TTC549 (cell line): ENCODE data around the gene CYB5R4.

ENCODE experiments used
- FAIRE-seq: peaks from 2 replicates; lab custom pipeline; 2012; peaks lifted over from hg19 to GRCh38; lab: Jason Lieb, UNC

CYB5R4 gene

GRCh38 chr6:83985308-83985713, 125.8 kb downstream of the CYB5R4 start:
- FAIRE-seq, result no peak

GRCh38 chr6:83985715-83986114, 126.2 kb downstream of the CYB5R4 start:
- no peak for FAIRE-seq

DNA sequence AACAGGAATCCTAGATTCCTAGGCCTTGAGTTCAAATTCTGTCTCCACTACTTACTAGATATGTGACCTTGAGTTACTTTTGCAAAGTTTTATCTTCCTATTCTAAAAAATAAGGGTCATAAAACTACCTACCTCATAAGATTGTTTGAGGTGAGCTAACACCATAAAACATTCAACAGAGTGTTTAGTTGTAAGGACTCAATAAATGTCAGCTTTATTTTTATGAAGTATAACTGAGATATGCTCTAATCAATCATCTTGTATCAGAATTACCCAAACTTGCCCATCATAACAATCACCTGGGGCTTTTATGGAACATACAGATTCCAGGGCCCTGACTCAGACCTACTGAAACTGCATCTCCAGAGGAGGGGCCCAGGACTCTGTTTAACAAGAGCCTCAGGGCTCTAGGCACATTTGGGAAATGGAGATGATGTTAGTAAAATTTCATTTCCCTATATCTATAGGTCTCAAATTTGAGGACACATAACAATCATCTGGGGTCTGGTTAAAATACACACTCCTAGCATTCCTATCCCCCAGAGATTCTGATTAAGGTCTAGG, 138.6 kb downstream of the CYB5R4 start:
- no peak for FAIRE-seq

DNA sequence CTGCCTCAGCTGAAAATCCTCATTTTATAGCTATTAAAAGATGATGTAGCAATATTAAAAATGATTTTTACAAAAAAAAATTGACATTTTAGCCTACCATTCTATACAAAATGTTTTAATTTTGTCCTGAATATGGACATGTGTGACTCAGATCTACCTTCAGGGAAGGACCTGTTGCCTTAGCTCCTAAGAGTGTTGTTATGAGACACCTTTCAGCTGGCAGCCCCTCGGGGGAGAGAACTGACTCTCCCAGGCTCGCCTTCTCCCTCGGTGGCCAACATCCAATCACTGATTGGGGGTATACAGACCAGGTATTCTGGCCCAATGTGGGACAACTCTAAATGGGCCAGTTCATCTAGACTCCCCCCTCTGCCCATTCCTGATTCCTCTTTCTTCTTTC, 141.6 kb downstream of the CYB5R4 start:
- no peak for FAIRE-seq

DNA sequence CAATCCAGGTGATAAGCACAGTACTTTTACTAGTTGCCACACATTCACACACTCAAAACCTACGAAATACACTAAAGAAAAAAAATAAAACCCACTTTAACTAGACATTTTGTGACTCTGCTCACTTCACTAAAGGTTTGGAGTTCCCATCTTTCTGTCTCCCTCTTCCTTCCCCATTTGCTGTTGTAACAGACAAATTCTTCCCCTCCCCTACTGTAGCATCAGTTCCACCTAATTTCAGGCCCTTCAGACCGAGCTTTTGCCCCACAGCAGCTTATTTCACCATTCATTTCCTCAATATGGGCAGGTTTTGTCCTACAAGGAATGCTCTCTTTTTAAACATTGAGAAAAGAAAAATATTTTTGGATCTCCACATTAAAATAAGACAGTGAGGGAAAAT, 142.7 kb downstream of the CYB5R4 start:
- FAIRE-seq, result no peak

DNA sequence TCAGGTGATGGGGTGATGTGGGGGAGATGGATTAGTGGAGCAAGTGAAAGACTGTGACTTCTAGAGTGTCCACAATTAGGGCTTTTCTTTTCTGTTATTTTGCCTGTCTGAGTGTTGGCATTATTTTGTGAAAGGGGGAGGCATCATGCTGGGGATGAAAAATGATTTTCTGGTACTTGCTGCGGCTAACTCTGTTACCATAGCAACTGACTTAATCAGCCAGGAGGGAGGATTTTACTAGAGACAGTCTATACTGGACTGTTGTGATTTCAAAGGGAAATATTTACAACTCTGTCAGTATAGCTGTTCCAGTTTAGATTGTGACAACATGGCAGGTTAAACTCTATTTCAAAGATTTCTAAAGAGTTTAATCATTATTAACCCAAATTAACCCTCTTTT, 143.6 kb downstream of the CYB5R4 start:
- FAIRE-seq, result no peak

GRCh38 chr6:84003654-84004053, 144.2 kb downstream of the CYB5R4 start:
- no peak for FAIRE-seq

- no peak for FAIRE-seq
Observed at GRCh38 chr6:84007871-84008270, 148.4 kb downstream of the CYB5R4 start.

GRCh38 chr6:84013354-84013753, 153.9 kb downstream of the CYB5R4 start:
- no peak for FAIRE-seq

DNA sequence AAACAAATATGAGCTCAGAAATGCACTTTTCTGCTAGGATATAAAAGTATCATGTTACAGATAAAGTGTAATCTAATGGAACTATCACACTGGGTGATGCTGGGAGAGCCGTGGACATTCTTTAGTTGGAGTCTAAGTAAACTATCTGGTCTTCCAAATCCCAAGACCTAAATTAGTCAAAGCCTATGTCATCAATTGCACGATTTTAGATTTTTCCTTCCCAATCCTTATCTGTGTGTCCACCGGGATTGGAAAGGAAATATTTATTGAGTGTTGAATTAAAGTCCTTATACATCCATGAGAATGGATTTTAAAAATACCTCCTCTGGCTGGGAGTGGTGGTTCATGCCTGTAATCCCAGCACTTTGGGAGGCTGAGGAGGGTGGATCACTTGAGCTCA, 154.4 kb downstream of the CYB5R4 start:
- no peak for FAIRE-seq

DNA sequence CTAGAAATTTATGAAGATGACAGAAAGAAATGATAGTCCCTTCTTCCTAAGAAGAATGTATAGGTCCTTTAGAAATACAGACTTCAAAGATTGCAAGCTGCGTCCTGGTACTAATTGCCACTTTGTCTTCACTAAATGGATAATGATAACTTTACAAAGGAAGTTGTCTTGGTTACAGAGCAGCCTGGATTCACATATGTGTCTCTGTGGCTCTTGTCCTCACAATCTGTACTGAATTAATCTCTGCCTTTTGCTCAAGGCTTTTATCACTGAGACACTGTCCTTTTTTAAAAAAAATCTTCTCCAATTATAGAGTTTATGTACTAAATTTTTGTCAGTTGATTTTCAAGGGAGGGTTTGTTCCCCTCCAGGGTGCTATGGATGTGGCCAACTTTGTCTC, 156.5 kb downstream of the CYB5R4 start:
- FAIRE-seq, result no peak
